Activated CD8-positive, alpha-beta memory T cell treated with anti-CD3 and anti-CD28 coated beads, Interleukin-2, amount 10 ng/mL, durations not matched to agents 7 days and 5 days (primary cell): ENCODE measurements around the gene INSR. TPM values are rescaled to one million over a fixed set of nuclear protein-coding genes. Genes with fewer than 3 reads are reported as not detected.

ENCODE experiments used
- ATAC-seq: fragments of 150-1000 bp; cut with Tn5 transposase; one replicate; pipeline ENCODE4 v1.10.0; 2021; ENCODE audit warnings: moderate library complexity
- CTCF ChIA-PET: fragments of 350-600 bp; sonication (Branson Sonifier 250); formaldehyde crosslinking; loops from one replicate; lab custom pipeline; 2021; ENCODE audit warnings: antibody characterized with exemption; lab: Charles Lee
- DNase-seq: peaks from one replicate; pipeline ENCODE4 v3.0.0-alpha.2; 2020
- H3K27ac Mint-ChIP-seq: one replicate; pipeline ENCODE4 v1.8.0; 2021; ENCODE audit warnings: mild to moderate bottlenecking, mixed read lengths
- H3K27me3 Mint-ChIP-seq: one replicate; pipeline ENCODE4 v1.8.0; 2021; ENCODE audit warnings: mixed read lengths
- H3K36me3 Mint-ChIP-seq: one replicate; pipeline ENCODE4 v1.8.0; 2021; ENCODE audit warnings: mild to moderate bottlenecking, mixed read lengths
- H3K4me1 Mint-ChIP-seq: one replicate; pipeline ENCODE4 v1.8.0; 2021; ENCODE audit warnings: mixed read lengths
- H3K4me3 Mint-ChIP-seq: one replicate; pipeline ENCODE4 v1.8.0; 2021; ENCODE audit warnings: mild to moderate bottlenecking, moderate library complexity, mixed read lengths
- H3K9me3 Mint-ChIP-seq: one replicate; pipeline ENCODE4 v1.8.0; 2022; ENCODE audit warnings: low read depth, mixed read lengths
- total RNA-seq, 2 experiments: library from RNA; stranded (reverse); gene quantifications; one replicate each; pipeline ENCODE4 v1.2.3, GENCODE V29; 2021

Gene INSR
- total RNA-seq, 2 experiments from 2014 or later: 0.20 to 0.63 TPM

- peaks cover 50% of the 10 kb centered on the region for H3K27me3 Mint-ChIP-seq
- H3K36me3 Mint-ChIP-seq: peaks cover 1% of the 10 kb centered on the region
- H3K27ac Mint-ChIP-seq: peak overlapping the region; percentile 90
- ATAC-seq: peak; percentile 93
- H3K9me3 Mint-ChIP-seq: no peaks in the 10 kb centered on the region
- peak overlapping the region; percentile 74 for H3K4me3 Mint-ChIP-seq
- CTCF ChIA-PET: interaction anchor here (0.6 kb wide), 1 partner anchor 32 kb away, joined by 4 read pairs; no protein-coding TSS in a partner anchor
- peak; percentile 93 for DNase-seq
- H3K4me1 Mint-ChIP-seq: peaks cover 19% of the 10 kb centered on the region
Measured at GRCh38 chr19:7197760-7198696, 96.2 kb downstream of the INSR start.

DNA sequence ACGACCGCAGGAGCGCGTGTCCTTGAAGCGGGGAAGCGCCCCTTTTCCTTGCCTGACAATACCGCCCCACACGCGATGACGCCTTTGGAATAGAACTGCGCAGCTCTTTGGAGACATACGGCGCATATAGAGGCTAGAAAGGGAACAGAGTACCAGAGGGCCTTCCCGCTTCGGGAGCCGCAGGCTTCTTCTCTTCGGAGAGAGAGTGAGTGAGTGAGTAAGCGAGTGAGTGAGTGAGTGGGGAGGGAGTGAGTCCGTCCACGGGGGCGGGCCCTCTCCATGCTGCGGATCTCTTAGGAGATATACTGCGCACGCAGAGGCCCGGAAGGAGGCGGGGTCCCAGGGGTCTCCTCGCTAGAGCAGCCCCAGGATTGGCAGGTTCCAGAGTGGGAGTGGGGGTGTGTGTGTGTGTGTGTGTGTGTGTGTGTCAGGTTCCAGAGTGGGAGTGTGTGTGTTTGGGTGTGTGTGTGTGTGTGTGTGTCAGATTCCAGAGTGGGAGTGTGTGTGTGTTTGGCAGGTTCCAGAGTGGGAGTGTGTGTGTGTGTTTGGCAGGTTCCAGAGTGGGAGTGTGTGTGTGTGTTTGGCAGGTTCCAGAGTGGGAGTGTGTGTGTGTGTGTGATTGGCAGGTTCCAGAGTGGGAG lies 97.0 kb downstream of the INSR start:
- peak overlapping the region; percentile 74 for H3K4me3 Mint-ChIP-seq
- DNase-seq (peak; percentile 90), ATAC-seq (peak; percentile 65)
- H3K27ac Mint-ChIP-seq: peak overlapping the region; percentile 90
- no peaks in the 10 kb centered on the region for H3K9me3 Mint-ChIP-seq
- H3K4me1 Mint-ChIP-seq: peaks cover 25% of the 10 kb centered on the region
- H3K36me3 Mint-ChIP-seq: peaks cover 1% of the 10 kb centered on the region
- CTCF ChIA-PET: interaction anchor here (1.0 kb wide), 1 partner anchor 95 kb away, joined by 3 read pairs; no protein-coding TSS in a partner anchor
- H3K27me3 Mint-ChIP-seq: peaks cover 55% of the 10 kb centered on the region

GRCh38 chr19:7196763-7197118 lies 97.5 kb downstream of the INSR start:
- Mint-ChIP-seq H3K27ac (no peak overlapping the region), H3K9me3 (no peaks in the 10 kb centered on the region), H3K36me3 (peaks cover 1% of the 10 kb centered on the region), H3K4me1 (peaks cover 30% of the 10 kb centered on the region), H3K4me3 (peak overlapping the region; percentile 74), H3K27me3 (peaks cover 51% of the 10 kb centered on the region)
- no peak for ATAC-seq
- CTCF ChIA-PET: interaction anchor here (1.0 kb wide), 1 partner anchor 94 kb away, joined by 3 read pairs; no protein-coding TSS in a partner anchor
- no peak for DNase-seq

DNA sequence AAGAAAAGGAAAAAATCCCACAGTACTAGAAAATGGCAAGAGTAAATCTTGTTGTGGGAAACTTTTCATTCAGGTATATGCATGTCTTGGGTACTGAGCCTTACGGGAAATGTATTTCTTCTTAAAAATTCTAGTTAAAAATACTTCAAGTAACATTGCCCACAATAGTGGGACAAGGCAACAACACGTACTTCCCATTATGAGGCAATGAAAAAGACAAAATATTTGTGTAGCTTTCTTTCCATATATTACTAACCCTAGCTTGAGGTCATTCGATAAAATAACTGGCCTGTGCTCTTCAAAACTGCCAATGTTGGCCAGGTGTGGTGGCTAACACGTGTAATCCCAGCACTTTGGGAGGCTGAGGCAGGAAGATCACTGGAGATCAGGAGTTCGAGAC lies 99.2 kb downstream of the INSR start:
- H3K9me3 Mint-ChIP-seq: no peaks in the 10 kb centered on the region
- H3K27ac Mint-ChIP-seq: no peak overlapping the region
- ATAC-seq (no peak), DNase-seq (no peak)
- H3K36me3 Mint-ChIP-seq: peaks cover 1% of the 10 kb centered on the region
- peaks cover 35% of the 10 kb centered on the region for H3K4me1 Mint-ChIP-seq
- CTCF ChIA-PET: no interaction called here
- no peak overlapping the region for H3K4me3 Mint-ChIP-seq
- H3K27me3 Mint-ChIP-seq: peaks cover 51% of the 10 kb centered on the region

- H3K4me1 Mint-ChIP-seq: peaks cover 32% of the 10 kb centered on the region
- no peak overlapping the region for H3K27ac Mint-ChIP-seq
- H3K27me3 Mint-ChIP-seq: peaks cover 49% of the 10 kb centered on the region
- ATAC-seq (no peak), DNase-seq (no peak)
- peaks cover 1% of the 10 kb centered on the region for H3K36me3 Mint-ChIP-seq
- H3K4me3 Mint-ChIP-seq: no peak overlapping the region
- H3K9me3 Mint-ChIP-seq: no peaks in the 10 kb centered on the region
- CTCF ChIA-PET: interaction anchor here (0.6 to 1.2 kb wide), 3 partner anchors 10 to 117 kb away, joined by 3 read pairs; no protein-coding TSS in a partner anchor
Measured at GRCh38 chr19:7194566-7194965, 99.6 kb downstream of the INSR start.

DNA sequence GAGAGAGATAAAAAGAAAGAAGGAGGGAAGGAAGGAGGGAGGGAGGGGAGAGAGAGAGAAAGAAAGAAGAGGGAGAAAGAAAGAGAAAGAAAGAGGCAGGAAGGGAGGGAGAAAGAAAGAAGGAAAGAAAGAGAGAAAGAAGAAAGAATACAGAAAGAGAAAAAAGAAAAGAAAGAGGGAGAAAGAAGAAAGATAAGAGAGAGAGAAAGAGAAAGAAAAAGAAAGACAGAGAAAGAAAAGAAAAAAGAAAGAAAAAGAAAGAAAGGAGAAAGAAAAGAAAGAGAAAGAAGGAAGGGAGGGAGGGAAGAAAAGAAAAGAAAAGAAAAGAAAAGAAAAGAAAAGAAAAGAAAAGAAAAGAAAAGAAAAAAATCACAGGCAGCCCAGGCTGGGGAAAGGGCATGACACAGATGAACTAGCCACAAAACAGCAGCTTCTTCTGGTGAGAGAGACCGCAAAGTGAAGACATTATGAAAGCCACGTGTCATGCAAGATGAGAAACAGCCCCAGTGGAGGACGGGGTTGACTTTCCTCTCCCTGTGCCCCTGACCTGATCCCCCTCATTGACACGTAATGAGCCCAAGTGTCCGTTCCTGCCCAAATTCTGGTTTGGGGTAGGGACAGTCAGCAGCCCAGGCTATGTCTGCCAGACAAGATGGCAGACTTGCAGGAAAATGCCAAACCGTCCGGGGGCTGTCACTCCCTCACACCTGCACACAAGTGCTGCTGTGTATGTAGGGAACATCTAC lies 102.1 kb downstream of the INSR start:
- no peak overlapping the region for H3K27ac Mint-ChIP-seq
- peaks cover 21% of the 10 kb centered on the region for H3K4me1 Mint-ChIP-seq
- CTCF ChIA-PET: no interaction called here
- peak; percentile 64 for ATAC-seq
- no peaks in the 10 kb centered on the region for H3K9me3 Mint-ChIP-seq
- peaks cover 45% of the 10 kb centered on the region for H3K27me3 Mint-ChIP-seq
- no peak overlapping the region for H3K4me3 Mint-ChIP-seq
- H3K36me3 Mint-ChIP-seq: no peaks in the 10 kb centered on the region
- DNase-seq: peak; percentile 76

GRCh38 chr19:7188698-7189629 lies 105.2 kb downstream of the INSR start:
- Mint-ChIP-seq H3K4me3 (no peak overlapping the region), H3K27ac (no peak overlapping the region), H3K4me1 (peaks cover 39% of the 10 kb centered on the region), H3K27me3 (peaks cover 35% of the 10 kb centered on the region), H3K36me3 (no peaks in the 10 kb centered on the region), H3K9me3 (no peaks in the 10 kb centered on the region)
- CTCF ChIA-PET: interaction anchor here (1.2 kb wide), 1 partner anchor 309 kb away, joined by 3 read pairs; a partner anchor contains a TSS
- ATAC-seq (no peak), DNase-seq (no peak)

DNA sequence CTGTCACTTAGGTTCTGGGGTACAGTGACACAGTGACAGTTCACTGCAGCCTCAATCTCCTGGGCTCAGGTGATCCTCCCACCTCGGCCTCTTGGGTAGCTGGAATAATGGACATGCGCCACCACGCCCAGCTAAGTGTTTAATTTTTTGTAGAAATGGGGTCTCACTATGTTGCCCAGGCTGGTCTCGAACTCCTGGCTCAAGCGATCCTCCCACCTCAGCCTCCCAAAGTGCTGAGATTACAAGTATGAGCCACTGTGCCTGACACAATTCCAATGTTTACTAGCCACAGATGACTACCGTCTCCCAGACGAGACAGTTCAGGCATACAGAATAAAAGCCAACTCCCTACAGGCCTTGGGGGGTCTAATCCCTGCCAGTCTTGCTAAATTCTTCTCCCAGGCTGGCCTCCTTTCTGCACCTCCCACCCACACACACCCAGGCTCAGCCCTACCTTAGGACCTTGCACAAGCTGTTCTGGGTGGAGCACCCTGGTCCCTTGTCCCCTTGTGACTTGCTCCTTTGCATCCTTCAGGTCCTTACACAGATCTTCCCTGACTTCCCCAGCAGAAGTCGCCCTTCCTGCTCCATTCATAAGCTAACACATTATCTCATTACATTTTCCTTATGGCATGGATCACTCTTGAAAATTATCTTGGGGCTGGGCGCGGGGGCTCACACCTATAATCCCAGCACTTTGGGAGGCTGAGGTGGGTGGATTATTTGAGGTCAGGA lies 106.4 kb downstream of the INSR start:
- CTCF ChIA-PET: no interaction called here
- H3K4me3 Mint-ChIP-seq: no peak overlapping the region
- DNase-seq (no peak), ATAC-seq (no peak)
- peaks cover 46% of the 10 kb centered on the region for H3K4me1 Mint-ChIP-seq
- H3K27me3 Mint-ChIP-seq: peaks cover 26% of the 10 kb centered on the region
- H3K9me3 Mint-ChIP-seq: no peaks in the 10 kb centered on the region
- no peaks in the 10 kb centered on the region for H3K36me3 Mint-ChIP-seq
- H3K27ac Mint-ChIP-seq: no peak overlapping the region

DNA sequence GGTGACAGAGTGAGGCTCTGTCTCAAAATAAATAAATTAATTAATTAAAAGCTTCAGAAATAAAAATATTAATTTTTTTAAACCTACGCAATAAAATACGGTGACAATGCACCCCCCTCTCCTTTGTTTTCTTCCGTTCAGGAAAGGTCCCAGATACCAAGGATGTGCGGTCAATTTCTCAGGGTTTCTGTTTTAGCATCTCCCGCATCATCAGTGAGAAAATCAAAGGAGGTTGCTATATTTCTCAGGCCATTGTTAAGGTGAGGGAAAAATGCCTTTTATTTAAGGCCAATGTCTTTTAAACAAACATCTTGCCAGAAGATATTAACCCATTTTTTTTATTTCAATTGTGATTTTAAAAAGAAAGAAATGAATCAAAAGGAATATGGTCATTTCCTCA lies 111.7 kb downstream of the INSR start:
- Mint-ChIP-seq H3K27ac (no peak overlapping the region), H3K36me3 (no peaks in the 10 kb centered on the region), H3K4me3 (no peak overlapping the region), H3K27me3 (peaks cover 8% of the 10 kb centered on the region), H3K4me1 (peaks cover 41% of the 10 kb centered on the region), H3K9me3 (no peaks in the 10 kb centered on the region)
- CTCF ChIA-PET: no interaction called here
- ATAC-seq (no peak), DNase-seq (no peak)

DNA sequence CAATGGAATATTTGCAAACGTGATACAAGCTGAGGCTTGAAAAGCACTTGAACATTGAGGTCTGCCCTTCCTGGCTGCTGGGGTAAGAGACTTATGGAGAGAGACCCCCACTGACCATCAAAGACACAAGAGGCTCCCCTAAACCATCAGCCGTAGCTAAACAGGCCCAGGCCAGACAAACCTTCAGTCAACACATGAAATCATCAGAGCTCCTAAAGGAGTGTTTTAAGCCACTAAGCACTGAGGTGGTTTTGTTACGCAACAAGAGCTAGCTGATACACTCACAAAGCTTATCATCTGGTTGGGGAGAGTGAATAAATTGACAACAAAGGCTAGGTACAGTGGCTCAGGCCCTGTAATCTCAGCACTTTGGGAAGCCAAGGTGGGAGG lies 114.3 kb downstream of the INSR start:
- Mint-ChIP-seq H3K36me3 (no peaks in the 10 kb centered on the region), H3K27ac (no peak overlapping the region), H3K4me1 (peaks cover 26% of the 10 kb centered on the region), H3K9me3 (no peaks in the 10 kb centered on the region), H3K4me3 (no peak overlapping the region), H3K27me3 (peaks cover 8% of the 10 kb centered on the region)
- CTCF ChIA-PET: no interaction called here
- DNase-seq (no peak), ATAC-seq (no peak)

- H3K4me1 Mint-ChIP-seq: peaks cover 14% of the 10 kb centered on the region
- no peaks in the 10 kb centered on the region for H3K9me3 Mint-ChIP-seq
- DNase-seq: no peak
- H3K27ac Mint-ChIP-seq: no peak overlapping the region
- peaks cover 2% of the 10 kb centered on the region for H3K27me3 Mint-ChIP-seq
- no peaks in the 10 kb centered on the region for H3K36me3 Mint-ChIP-seq
- no peak overlapping the region for H3K4me3 Mint-ChIP-seq
- CTCF ChIA-PET: no interaction called here
- ATAC-seq: no peak
Measured at GRCh38 chr19:7177926-7178325, 116.3 kb downstream of the INSR start.

DNA sequence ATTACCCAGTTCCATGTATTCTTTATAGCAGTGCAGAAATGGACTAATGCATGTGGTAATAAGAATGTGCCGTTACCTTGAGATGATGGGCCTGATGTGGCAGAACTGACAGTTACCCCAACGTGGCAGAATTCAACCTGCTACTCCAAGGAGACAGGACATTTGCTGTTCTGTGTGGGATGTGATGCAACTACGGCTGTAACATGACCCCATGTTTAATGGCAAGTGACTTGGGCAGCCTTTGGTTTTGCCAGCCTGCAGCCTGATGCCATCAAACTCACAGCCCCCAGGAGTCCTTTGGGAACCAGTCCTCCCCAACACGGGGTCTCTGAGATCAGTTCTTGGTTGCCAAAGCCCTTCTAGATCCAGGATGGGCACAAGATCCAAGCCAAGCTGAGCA lies 117.4 kb downstream of the INSR start:
- H3K27ac Mint-ChIP-seq: no peak overlapping the region
- ATAC-seq: no peak

More for the DNA sequence above, 117.4 kb downstream of the INSR start:
- H3K4me1 Mint-ChIP-seq: peaks cover 9% of the 10 kb centered on the region
- H3K9me3 Mint-ChIP-seq: no peaks in the 10 kb centered on the region
- CTCF ChIA-PET: interaction anchor here (0.7 kb wide), 1 partner anchor 153 kb away, joined by 3 read pairs; no protein-coding TSS in a partner anchor
- H3K4me3 Mint-ChIP-seq: no peak overlapping the region
- H3K36me3 Mint-ChIP-seq: no peaks in the 10 kb centered on the region
- peaks cover 2% of the 10 kb centered on the region for H3K27me3 Mint-ChIP-seq
- no peak for DNase-seq
